G401.6 (cell line): ENCODE data around the gene BCAP31.
A peak's percentile ranks its signal among the peaks of the same experiment; 100 is the strongest.
"Not testable (repeated sequence)": the region's sequence is repeated elsewhere in the genome, so short reads cannot be mapped to it uniquely, and the experiment has no call there.

ENCODE experiments used
- FAIRE-seq: peaks from 2 replicates; lab custom pipeline; 2012; peaks lifted over from hg19 to GRCh38; lab: Jason Lieb, UNC

Gene BCAP31

GRCh38 chrX:153708415-153708814, 15.8 kb downstream of the BCAP31 start:
- FAIRE-seq = peak; percentile 6

GRCh38 chrX:153707406-153707805, 16.8 kb downstream of the BCAP31 start:
- FAIRE-seq = no peak

GRCh38 chrX:153706799-153707198, 17.4 kb downstream of the BCAP31 start:
- FAIRE-seq = no peak

- FAIRE-seq = not testable (repeated sequence)
Observed at GRCh38 chrX:153705403-153706060, 18.7 kb downstream of the BCAP31 start.

- FAIRE-seq = not testable (repeated sequence)
Observed at GRCh38 chrX:153704631-153705402, 19.4 kb downstream of the BCAP31 start.

- FAIRE-seq = no peak
Observed at GRCh38 chrX:153704021-153704526, 20.1 kb downstream of the BCAP31 start.

- no peak for FAIRE-seq
Observed at GRCh38 chrX:153703036-153703370, 21.2 kb downstream of the BCAP31 start.

GRCh38 chrX:153702336-153703035, 21.7 kb downstream of the BCAP31 start:
- FAIRE-seq = no peak

- FAIRE-seq = no peak
Observed at GRCh38 chrX:153701706-153702105, 22.5 kb downstream of the BCAP31 start.

- no peak for FAIRE-seq
Observed at GRCh38 chrX:153700967-153701366, 23.2 kb downstream of the BCAP31 start.

- FAIRE-seq = no peak
Observed at GRCh38 chrX:153700376-153700945, 23.7 kb downstream of the BCAP31 start.

- FAIRE-seq = not testable (repeated sequence)
Observed at GRCh38 chrX:153699784-153700371, 24.3 kb downstream of the BCAP31 start.

GRCh38 chrX:153699210-153699783, 24.9 kb downstream of the BCAP31 start:
- not testable (repeated sequence) for FAIRE-seq

- FAIRE-seq = no peak
Observed at GRCh38 chrX:153697924-153698865, 26.0 kb downstream of the BCAP31 start.

GRCh38 chrX:153696986-153697722, 27.0 kb downstream of the BCAP31 start:
- FAIRE-seq = not testable (repeated sequence)

- FAIRE-seq = not testable (repeated sequence)
Observed at GRCh38 chrX:153696538-153696937, 27.6 kb downstream of the BCAP31 start.

- no peak for FAIRE-seq
Observed at GRCh38 chrX:153696100-153696499, 28.1 kb downstream of the BCAP31 start.

GRCh38 chrX:153694687-153695270, 29.4 kb downstream of the BCAP31 start:
- no peak for FAIRE-seq

GRCh38 chrX:153694256-153694655, 29.9 kb downstream of the BCAP31 start:
- FAIRE-seq = not testable (repeated sequence)
